CD14-positive monocyte (primary cell): ENCODE results near the gene ALDH2. TPM values are rescaled to one million over a fixed set of nuclear protein-coding genes. Genes with fewer than 3 reads are reported as not detected.
A peak's percentile ranks its signal among the peaks of the same experiment; 100 is the strongest.

ENCODE experiments used
- DNase-seq, 3 donors: peaks; one replicate each; pipeline ENCODE4 v3.0.0-alpha.2; 2011 to 2022
- H2AFZ ChIP-seq: 2 replicates; pipeline ENCODE4 v1.6.0; 2012; ENCODE audit warnings: mild to moderate bottlenecking, low read depth, low read length, inconsistent platforms; ENCODE audit not compliant: insufficient read depth, poor library complexity, severe bottlenecking
- H3K27ac ChIP-seq, 2 donors: 1 replicate in 1 of 2; 2 replicates in 1 of 2; pipeline ENCODE4 v1.5.1; 2012 to 2013; ENCODE audit warnings: low read length in 2 of 2, control low read depth in 1 of 2, inconsistent platforms in 1 of 2, low read depth in 1 of 2, mild to moderate bottlenecking in 1 of 2
- H3K27me3 ChIP-seq, 2 donors: one replicate each; pipeline versions ENCODE4 v1.6.0 to v1.6.1; 2011 to 2013; ENCODE audit warnings: low read length in 2 of 2; ENCODE audit not compliant: control insufficient read depth in 2 of 2, insufficient read depth in 2 of 2
- H3K36me3 ChIP-seq, 2 donors: replicated peaks in 1 of 2; 1 replicate in 1 of 2; 2 replicates in 1 of 2; pipeline versions ENCODE4 v1.5.1 to v1.6.1; 2012 to 2013; ENCODE audit warnings: low read length in 2 of 2, control low read depth in 1 of 2, inconsistent platforms in 1 of 2, mild to moderate bottlenecking in 1 of 2; ENCODE audit not compliant: insufficient read depth in 2 of 2, control insufficient read depth in 1 of 2
- H3K4me1 ChIP-seq, 2 donors: 1 replicate in 1 of 2; 2 replicates in 1 of 2; pipeline versions ENCODE4 v1.5.1 to v1.6.1; 2012 to 2013; ENCODE audit warnings: low read length in 2 of 2, control low read depth in 1 of 2, inconsistent platforms in 1 of 2, mild to moderate bottlenecking in 1 of 2, moderate library complexity in 1 of 2; ENCODE audit not compliant: insufficient read depth in 2 of 2, control insufficient read depth in 1 of 2
- H3K4me2 ChIP-seq: replicated peaks from 2 replicates; pipeline ENCODE3; 2012; ENCODE audit warnings: low read length, moderate library complexity, mild to moderate bottlenecking; ENCODE audit not compliant: poor library complexity, severe bottlenecking; ENCODE audit errors: extremely low read depth
- H3K4me3 ChIP-seq, 3 experiments: fragments of 200-600 bp in 1 of 3; sonication (generic) in 1 of 3; replicated peaks in 1 of 3; 1 replicate in 2 of 3; 2 replicates in 1 of 3; pipeline ENCODE4 v1.5.1; 2011 to 2013; ENCODE audit warnings: low read length in 3 of 3, mild to moderate bottlenecking in 3 of 3, control low read depth in 2 of 3, low read depth in 2 of 3, inconsistent platforms in 1 of 3, moderate library complexity in 1 of 3
- H3K79me2 ChIP-seq: 2 replicates; pipeline ENCODE4 v1.6.0; 2012; ENCODE audit warnings: mild to moderate bottlenecking, control low read depth, inconsistent platforms, low read length, moderate library complexity; ENCODE audit not compliant: insufficient read depth
- H3K9ac ChIP-seq: 2 replicates; pipeline ENCODE4 v1.6.0; 2017; ENCODE audit warnings: low read length, mild to moderate bottlenecking; ENCODE audit not compliant: insufficient read depth, poor library complexity, severe bottlenecking
- H3K9me3 ChIP-seq, 2 donors: replicated peaks in 1 of 2; 1 replicate in 1 of 2; 2 replicates in 1 of 2; pipeline versions ENCODE4 v1.5.1 to v1.6.1; 2012 to 2013; ENCODE audit warnings: low read length in 2 of 2, control low read depth in 1 of 2; ENCODE audit not compliant: control insufficient read depth in 1 of 2, insufficient read depth in 1 of 2
- H4K20me1 ChIP-seq: 2 replicates; pipeline ENCODE4 v1.6.0; 2012; ENCODE audit warnings: mild to moderate bottlenecking, low read length, control low read depth, moderate library complexity; ENCODE audit not compliant: insufficient read depth
- H3K27ac Mint-ChIP-seq, 7 donors: one replicate each; pipeline ENCODE4 v1.8.0; 2020; ENCODE audit warnings: mild to moderate bottlenecking in 7 of 7, mixed read lengths in 7 of 7, moderate library complexity in 6 of 7, inconsistent platforms in 2 of 7
- H3K27me3 Mint-ChIP-seq, 3 donors: one replicate each; pipeline ENCODE4 v1.8.0; 2021 to 2022; ENCODE audit warnings: low read depth in 3 of 3, mild to moderate bottlenecking in 3 of 3, mixed read lengths in 3 of 3, moderate library complexity in 3 of 3, inconsistent platforms in 1 of 3
- H3K36me3 Mint-ChIP-seq, 2 donors: one replicate each; pipeline ENCODE4 v1.8.0; 2020; ENCODE audit warnings: mixed read lengths in 2 of 2, inconsistent platforms in 1 of 2, mild to moderate bottlenecking in 1 of 2
- H3K4me1 Mint-ChIP-seq: one replicate; pipeline ENCODE4 v1.8.0; 2020; ENCODE audit warnings: mild to moderate bottlenecking, mixed read lengths
- H3K4me3 Mint-ChIP-seq, 2 donors: one replicate each; pipeline ENCODE4 v1.8.0; 2020; ENCODE audit warnings: mild to moderate bottlenecking in 2 of 2, mixed read lengths in 2 of 2, moderate library complexity in 1 of 2
- H3K9me3 Mint-ChIP-seq, 7 donors: one replicate each; pipeline ENCODE4 v1.8.0; 2020 to 2022; ENCODE audit warnings: mixed read lengths in 7 of 7, mild to moderate bottlenecking in 6 of 7, moderate library complexity in 6 of 7, inconsistent platforms in 2 of 7
- CTCF ChIP-seq: fragments of 200-600 bp; IDR thresholded peaks from one replicate; pipeline ENCODE4 v1.8.0; 2022; ENCODE audit warnings: antibody characterized with exemption, mild to moderate bottlenecking
- WGBS: methylation state at CpG from one replicate; pipeline ENCODE4 v1.1.5; 2013; ENCODE audit warnings: missing lambda C conversion rate; ENCODE audit not compliant: insufficient coverage; 5-methylcytosine and 5-hydroxymethylcytosine counted together
- intact Hi-C, 2 donors: fragments of 100-400 bp; cut with micrococcal nuclease; formaldehyde crosslinking; loops; one replicate each; pipeline versions ENCODE4 v1.15.0 to v1.15.1; 2023
- polyA plus RNA-seq, 3 donors: library from polyadenylated mRNA; depleted of rRNA in 1 of 3; unstranded in 2 of 3; stranded (reverse) in 1 of 3; fragments of 300-500 nt in 2 of 3; fragments of >200 nt in 1 of 3; fragmentation: Illumina TruSeq in 2 of 3; gene quantifications; 1 replicate in 2 of 3; 2 replicates in 1 of 3; pipeline ENCODE4 v1.2.3, GENCODE V29; 2012 to 2021

ALDH2 gene
- polyA plus RNA-seq, 3 donors: 272 to 404 (median 384) TPM

- Histone ChIP-seq H3K4me1 (peaks cover 100% of the 10 kb centered on the region in 2 donors), H4K20me1 (peaks cover 7% of the 10 kb centered on the region), H3K27me3 (no peaks in the 10 kb centered on the region), H2AFZ (no peak overlapping the region), H3K36me3 (peaks cover 3 to 7% of the 10 kb centered on the region in 2 donors), H3K27ac (peak overlapping the region; percentile 98), H3K4me3 (peak overlapping the region in 1 of 3 experiments; percentile 62), H3K9me3 (no peaks in the 10 kb centered on the region), H3K79me2 (peaks cover 89% of the 10 kb centered on the region), H3K9ac (peak overlapping the region; percentile 76), H3K4me2 (peak overlapping the region; percentile 72)
- H3K9me3 Mint-ChIP-seq: no peaks in the 10 kb centered on the region
- H3K4me3 Mint-ChIP-seq: peak overlapping the region; percentile 16 to 68
- peak overlapping the region; percentile 99 to 100 (median 99) for H3K27ac Mint-ChIP-seq
- no peak for TF ChIP-seq CTCF
- peaks cover 96% of the 10 kb centered on the region for H3K4me1 Mint-ChIP-seq
- DNase-seq: peak; percentile 78 to 95 (median 95)
- H3K36me3 Mint-ChIP-seq: peaks cover 20 to 48% of the 10 kb centered on the region in 2 donors
- 57% methylated on average over 12 of the region's 17 CpGs for WGBS
- intact Hi-C loops: no loop called here
- H3K27me3 Mint-ChIP-seq: peaks cover 0 to 2% (median 0%) of the 10 kb centered on the region in 3 donors
Observed at GRCh38 chr12:111773801-111774551, 7.2 kb downstream of the ALDH2 start.

- H3K4me3 Mint-ChIP-seq: peak overlapping the region; percentile 64 to 89
- Histone ChIP-seq H3K9ac (peak overlapping the region; percentile 76), H3K36me3 (peaks cover 0 to 7% of the 10 kb centered on the region in 2 donors), H3K4me3 (peak overlapping the region; percentile 8 to 62 (median 13)), H3K4me2 (peak overlapping the region; percentile 72), H3K27me3 (no peaks in the 10 kb centered on the region), H2AFZ (peak overlapping the region; percentile 53), H3K79me2 (peaks cover 89% of the 10 kb centered on the region), H3K9me3 (no peaks in the 10 kb centered on the region), H3K4me1 (peaks cover 100% of the 10 kb centered on the region in 2 donors), H3K27ac (peak overlapping the region; percentile 98), H4K20me1 (no peaks in the 10 kb centered on the region)
- H3K27me3 Mint-ChIP-seq: peaks cover 0 to 2% (median 0%) of the 10 kb centered on the region in 3 donors
- intact Hi-C loops: loop anchor here in 1 of 2 donors (5.0 kb wide), 1 partner anchor 67 kb away; the partner anchor contains the start of gene MAPKAPK5
- no peak for TF ChIP-seq CTCF
- peak overlapping the region; percentile 99 to 100 (median 99) for H3K27ac Mint-ChIP-seq
- WGBS: 0% methylated on average over 2 of the region's 15 CpGs
- peaks cover 0 to 3% (median 0%) of the 10 kb centered on the region in 7 donors for H3K9me3 Mint-ChIP-seq
- H3K4me1 Mint-ChIP-seq: peaks cover 95% of the 10 kb centered on the region
- H3K36me3 Mint-ChIP-seq: peaks cover 15 to 46% of the 10 kb centered on the region in 2 donors
- DNase-seq: peak; percentile 92 to 96 (median 96)
Observed at GRCh38 chr12:111775205-111776193, 8.8 kb downstream of the ALDH2 start.
